Measurements from ENCODE around the gene MED15.

DNA sequence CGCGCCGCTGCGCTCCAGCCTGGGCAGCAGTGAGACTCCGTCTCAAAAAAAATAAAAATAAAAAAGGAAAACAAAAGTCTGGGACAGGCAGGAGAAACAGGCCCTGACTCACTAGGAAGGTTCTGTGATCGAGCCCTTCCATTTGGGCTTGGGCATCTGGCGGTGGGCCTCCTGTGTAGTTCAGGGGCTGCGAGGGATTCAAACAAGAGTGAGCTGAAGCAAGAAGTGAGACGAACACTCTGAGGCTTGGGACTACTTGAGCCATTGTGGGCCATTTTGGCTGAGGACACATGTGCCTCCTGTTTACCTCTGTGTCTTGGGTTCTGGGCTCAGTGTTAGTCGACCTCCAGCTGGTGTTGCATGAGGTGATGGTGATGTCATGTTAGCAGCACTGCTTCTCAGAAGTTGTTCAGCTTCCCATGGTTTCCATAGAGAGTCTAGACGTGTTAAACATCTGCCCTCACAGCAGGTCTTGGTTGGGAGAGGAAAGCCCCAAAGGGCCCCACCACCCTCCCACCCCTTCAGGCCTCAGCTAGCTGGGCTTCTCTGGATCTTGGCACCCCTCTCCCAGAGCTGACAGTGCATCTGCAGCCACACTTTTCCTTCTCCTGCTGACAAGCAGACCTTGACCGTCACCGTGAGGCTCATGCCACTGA is 57.8 kb downstream of the MED15 start:
- TF ChIP-seq POLR2AphosphoS5 (IDR thresholded peaks at IDR 0.05; ENCODE audit: low read depth, low read length) (no peak), POU2F2 (IDR thresholded peaks at IDR 0.05; ENCODE audit: low read depth, low read length) (no peak), TAF1 (IDR thresholded peaks at IDR 0.05; ENCODE audit: low read depth, low read length) (no peak)
